H9 (cell line): ENCODE data around the gene PAEP. TPM values are rescaled to one million over a fixed set of nuclear protein-coding genes. Genes with fewer than 3 reads are reported as not detected.

Experiments
- DNase-seq: peaks from one replicate; pipeline ENCODE4 v3.0.0-alpha.2; 2017
- H2AFZ ChIP-seq: one replicate; pipeline ENCODE4 v1.6.1; 2013; ENCODE audit warnings: mild to moderate bottlenecking, low read length, control low read depth, moderate library complexity
- H2AK5ac ChIP-seq: 2 replicates; pipeline ENCODE4 v1.6.1; 2013; ENCODE audit warnings: low read length, control low read depth, mixed read lengths; ENCODE audit not compliant: insufficient read length
- H2BK120ac ChIP-seq: one replicate; pipeline ENCODE4 v1.6.1; 2013; ENCODE audit warnings: low read depth, mild to moderate bottlenecking, low read length, control low read depth, inconsistent platforms; ENCODE audit not compliant: poor library complexity, severe bottlenecking
- H2BK12ac ChIP-seq: 2 replicates; pipeline ENCODE4 v1.6.1; 2013; ENCODE audit warnings: low read length, control low read depth, mixed read lengths, low read depth; ENCODE audit not compliant: insufficient read length
- H2BK15ac ChIP-seq: 2 replicates; pipeline ENCODE4 v1.6.1; 2013; ENCODE audit warnings: low read depth, low read length, control low read depth
- H2BK20ac ChIP-seq: one replicate; pipeline ENCODE4 v1.6.1; 2013; ENCODE audit warnings: low read depth, mild to moderate bottlenecking, low read length, control low read depth, inconsistent platforms; ENCODE audit not compliant: poor library complexity, severe bottlenecking
- H2BK5ac ChIP-seq: 2 replicates; pipeline ENCODE4 v1.6.1; 2013; ENCODE audit warnings: low read length, control low read depth, mixed read lengths; ENCODE audit not compliant: insufficient read length
- H3K14ac ChIP-seq: 2 replicates; pipeline ENCODE4 v1.6.1; 2013; ENCODE audit warnings: low read length, control low read depth; ENCODE audit not compliant: insufficient read depth
- H3K18ac ChIP-seq: 2 replicates; pipeline ENCODE4 v1.6.1; 2013; ENCODE audit warnings: low read depth, mild to moderate bottlenecking, mixed read lengths, low read length, control low read depth; ENCODE audit not compliant: insufficient read length
- H3K23ac ChIP-seq: 2 replicates; pipeline ENCODE4 v1.6.1; 2013; ENCODE audit warnings: low read length, control low read depth, mixed read lengths, low read depth; ENCODE audit not compliant: insufficient read length
- H3K23me2 ChIP-seq: 2 replicates; pipeline ENCODE4 v1.6.1; 2013; ENCODE audit warnings: low read depth, mild to moderate bottlenecking, mixed read lengths, low read length, control low read depth; ENCODE audit not compliant: insufficient read length, poor library complexity, severe bottlenecking
- H3K27ac ChIP-seq: 2 replicates; pipeline ENCODE4 v1.5.1; 2013; ENCODE audit warnings: low read length, control low read depth, mixed read lengths, low read depth; ENCODE audit not compliant: insufficient read length
- H3K27me3 ChIP-seq: 2 replicates; pipeline ENCODE4 v1.6.1; 2013; ENCODE audit warnings: low read length, control low read depth, inconsistent platforms; ENCODE audit not compliant: insufficient read depth
- H3K4ac ChIP-seq: 2 replicates; pipeline ENCODE4 v1.6.1; 2013; ENCODE audit warnings: low read depth, mild to moderate bottlenecking, control low read depth, inconsistent platforms, low read length, moderate library complexity
- H3K4me1 ChIP-seq: 2 replicates; pipeline ENCODE4 v1.6.1; 2013; ENCODE audit warnings: low read length, control low read depth, inconsistent platforms; ENCODE audit not compliant: insufficient read depth
- H3K4me2 ChIP-seq: 2 replicates; pipeline ENCODE4 v1.6.1; 2013; ENCODE audit warnings: low read length, control low read depth, mixed read lengths; ENCODE audit not compliant: insufficient read length, insufficient read depth
- H3K56ac ChIP-seq: 2 replicates; pipeline ENCODE4 v1.6.1; 2013; ENCODE audit warnings: low read depth, mild to moderate bottlenecking, mixed read lengths, low read length, control low read depth; ENCODE audit not compliant: insufficient read length
- H3K79me1 ChIP-seq: 2 replicates; pipeline ENCODE4 v1.6.1; 2013; ENCODE audit warnings: low read depth, mild to moderate bottlenecking, moderate library complexity, low read length, control low read depth, inconsistent platforms; ENCODE audit not compliant: insufficient read depth, poor library complexity, severe bottlenecking
- H3K79me2 ChIP-seq: 2 replicates; pipeline ENCODE4 v1.6.1; 2013; ENCODE audit warnings: low read length, control low read depth, inconsistent platforms; ENCODE audit not compliant: insufficient read depth
- H3K9ac ChIP-seq: 2 replicates; pipeline ENCODE4 v1.6.1; 2013; ENCODE audit warnings: low read length, control low read depth, mixed read lengths; ENCODE audit not compliant: insufficient read length; ENCODE audit errors: extremely low read depth
- H3K9me3 ChIP-seq: one replicate; pipeline ENCODE4 v1.6.1; 2013; ENCODE audit warnings: low read depth, low read length, inconsistent platforms; ENCODE audit not compliant: control insufficient read depth
- H3T11ph ChIP-seq: one replicate; pipeline ENCODE4 v1.6.1; 2013; ENCODE audit warnings: mild to moderate bottlenecking, low read length, control low read depth, inconsistent platforms
- H4K20me1 ChIP-seq: one replicate; pipeline ENCODE4 v1.6.1; 2013; ENCODE audit not compliant: control insufficient read depth, insufficient read length, insufficient read depth
- H4K5ac ChIP-seq: 2 replicates; pipeline ENCODE4 v1.6.1; 2013; ENCODE audit warnings: low read depth, mild to moderate bottlenecking, mixed read lengths, low read length, control low read depth; ENCODE audit not compliant: insufficient read length
- H4K8ac ChIP-seq: replicated peaks from 2 replicates; pipeline ENCODE4 v1.6.1; 2013; ENCODE audit warnings: low read length, control low read depth, mixed read lengths, low read depth; ENCODE audit not compliant: insufficient read length
- H4K91ac ChIP-seq: 2 replicates; pipeline ENCODE4 v1.6.1; 2013; ENCODE audit warnings: low read depth, mild to moderate bottlenecking, moderate library complexity, mixed read lengths, low read length, control low read depth; ENCODE audit not compliant: insufficient read length
- H3K27ac Mint-ChIP-seq, 3 experiments: 2 replicates in 2 of 3; 3 replicates in 1 of 3; pipeline ENCODE4 v1.8.0; 2020 to 2021; ENCODE audit warnings: mixed read lengths in 3 of 3, mild to moderate bottlenecking in 1 of 3, moderate library complexity in 1 of 3
- H3K27me3 Mint-ChIP-seq: 2 replicates; pipeline ENCODE4 v1.8.0; 2021; ENCODE audit warnings: low read depth, mild to moderate bottlenecking, moderate library complexity, mixed read lengths
- H3K36me3 Mint-ChIP-seq, 3 experiments: 2 replicates in 2 of 3; 3 replicates in 1 of 3; pipeline ENCODE4 v1.8.0; 2020 to 2021; ENCODE audit warnings: low read depth in 3 of 3, mixed read lengths in 3 of 3; ENCODE audit not compliant: insufficient read depth in 1 of 3
- H3K4me1 Mint-ChIP-seq, 2 experiments: 2 replicates each; pipeline ENCODE4 v1.8.0; 2020; ENCODE audit warnings: mixed read lengths in 2 of 2
- H3K4me3 Mint-ChIP-seq, 2 experiments: 2 replicates in 1 of 2; 3 replicates in 1 of 2; pipeline ENCODE4 v1.8.0; 2020 to 2021; ENCODE audit warnings: mild to moderate bottlenecking in 2 of 2, mixed read lengths in 2 of 2, moderate library complexity in 1 of 2
- H3K9me3 Mint-ChIP-seq, 2 experiments: 2 replicates in 1 of 2; 3 replicates in 1 of 2; pipeline ENCODE4 v1.8.0; 2020; ENCODE audit warnings: mild to moderate bottlenecking in 2 of 2, mixed read lengths in 2 of 2, moderate library complexity in 1 of 2
- CTCF ChIP-seq: fragments of 200-600 bp; sonication (generic); conservative IDR thresholded peaks from 3 replicates; pipeline ENCODE4 v1.8.0; 2021; ENCODE audit warnings: antibody characterized with exemption, mild to moderate bottlenecking
- WGBS: extraction: QIAGEN DNeasy Blood & Tissue Kit; methylation state at CpG from one replicate; pipeline ENCODE4 v1.1.7; 2013; ENCODE audit warnings: missing lambda C conversion rate, low lambda C conversion rate, mixed read lengths; ENCODE audit not compliant: insufficient read length; ENCODE audit errors: extremely low coverage; 5-methylcytosine and 5-hydroxymethylcytosine counted together
- total RNA-seq: library from RNA; stranded (reverse); gene quantifications from 2 replicates; pipeline ENCODE4 v1.2.1, GENCODE V29; 2021

Gene PAEP
- total RNA-seq, 1 experiment from 2014 or later, result not detected

GRCh38 chr9:135586601-135587109, 25.1 kb downstream of the PAEP start:
- Histone ChIP-seq H3K27ac (no peak overlapping the region), H4K91ac (no peak overlapping the region), H4K8ac (no peak overlapping the region), H3K4me2 (no peak overlapping the region), H4K20me1 (no peaks in the 10 kb centered on the region), H3K4me1 (no peaks in the 10 kb centered on the region), H2AFZ (no peak overlapping the region), H3K27me3 (no peaks in the 10 kb centered on the region), H2BK15ac (no peak overlapping the region), H3K9me3 (no peaks in the 10 kb centered on the region), H3K4ac (no peak overlapping the region), H3T11ph (no peak overlapping the region), H3K14ac (no peak overlapping the region), H3K23ac (no peak overlapping the region), H2AK5ac (no peak overlapping the region), H2BK5ac (no peak overlapping the region), H2BK20ac (no peak overlapping the region), H3K9ac (no peak overlapping the region), H2BK12ac (no peak overlapping the region), H3K79me1 (no peaks in the 10 kb centered on the region), H3K18ac (no peak overlapping the region), H3K23me2 (no peaks in the 10 kb centered on the region), H4K5ac (no peak overlapping the region), H3K56ac (no peak overlapping the region), H3K79me2 (no peaks in the 10 kb centered on the region), H2BK120ac (no peak overlapping the region)
- Mint-ChIP-seq H3K27ac (peak overlapping the region in 1 of 3 experiments; percentile 61; a peak in 1 of 7 replicates), H3K4me1 (no peaks in the 10 kb centered on the region), H3K4me3 (no peak overlapping the region), H3K36me3 (peaks cover 0 to 1% (median 0%) of the 10 kb centered on the region in 3 experiments; a peak in 1 of 7 replicates), H3K9me3 (peaks cover 1 to 2% of the 10 kb centered on the region in 2 experiments), H3K27me3 (peaks cover 5% of the 10 kb centered on the region)
- no peak for TF ChIP-seq CTCF
- no peak for DNase-seq
- WGBS, result no CpG with 5 or more reads among the region's 15 CpGs
